ENCODE measurements around the gene UBN2. TPM values are rescaled to one million over a fixed set of nuclear protein-coding genes. Genes with fewer than 3 reads are reported as not detected.

UBN2 gene
- total and polyA plus RNA-seq, 10 of the 15 experiments (the other 5 are each of a cell fraction or from before 2014, with no cell fraction given): 0.27 to 8.5 (median 2.5) TPM

DNA sequence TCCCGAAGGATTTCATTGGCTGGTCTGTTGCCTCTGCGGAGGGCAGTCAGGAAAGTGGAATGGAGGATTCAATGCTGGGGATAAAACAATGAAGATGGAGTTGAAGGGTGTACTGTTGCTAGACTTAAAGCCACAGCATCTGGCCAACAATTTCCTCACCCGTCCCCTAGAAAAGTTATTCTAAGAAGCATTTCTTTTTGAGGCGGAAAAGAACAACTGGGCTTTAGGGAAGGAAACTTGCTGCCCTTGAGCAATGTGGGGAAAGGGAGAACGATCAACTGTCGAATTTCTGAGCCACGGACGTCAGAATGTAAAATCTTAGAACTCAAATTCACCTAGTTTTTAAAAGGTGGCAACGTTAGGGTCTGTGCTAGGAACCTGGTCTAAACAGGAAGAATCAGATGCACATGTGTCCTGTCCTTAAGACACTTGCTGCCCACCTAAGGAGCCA, 110.8 kb downstream of the UBN2 start (continued):
- TF ChIP-seq CREM (IDR thresholded peaks at IDR 0.05; ENCODE audit: low read depth) (no peak), JUNB (IDR thresholded peaks at IDR 0.05) (no peak), MYB (IDR thresholded peaks at IDR 0.05; ENCODE audit: borderline replicate concordance, low read depth, low read length) (no peak), YY1 (IDR thresholded peaks at IDR 0.05; ENCODE audit: low read depth, low read length) (0 out of 2 replicates have a peak, but pooled peaks have one; percentile 14), LARP7 (IDR thresholded peaks at IDR 0.05) (no peak), ZBTB11 (CRISPR knock-in tag; IDR thresholded peaks at IDR 0.05) (no peak), SMAD5 (IDR thresholded peaks at IDR 0.05; ENCODE audit: low read depth) (no peak), MLLT1 (IDR thresholded peaks at IDR 0.05) (peak; percentile 87), NBN (IDR thresholded peaks at IDR 0.05) (no peak), WRNIP1 (IDR thresholded peaks at IDR 0.05; ENCODE audit: borderline replicate concordance, low read depth, low read length) (no peak), GABPA (IDR thresholded peaks at IDR 0.05; ENCODE audit: low read depth) (no peak), ZNF274 (IDR thresholded peaks at IDR 0.05; ENCODE audit: insufficient read depth, insufficient read length) (no peak), EP300 (IDR thresholded peaks at IDR 0.05; ENCODE audit: borderline replicate concordance in 1 of 2, control insufficient read depth in 1 of 2, low read depth in 2 of 2, low read length in 2 of 2) (0 out of 4 replicates have a peak, but pooled peaks of 1 of the 2 experiments have one; percentile 29), BMI1 (IDR thresholded peaks at IDR 0.05; ENCODE audit: borderline replicate concordance) (no peak), IKZF2 (IDR thresholded peaks at IDR 0.05) (no peak), MXI1 (IDR thresholded peaks at IDR 0.05; ENCODE audit: low read depth, low read length) (peak; percentile 40; the same call in 1 of the 2 replicates), PBX3 (IDR thresholded peaks at IDR 0.05; ENCODE audit: insufficient replicate concordance, low read depth, low read length) (no peak), EZH2 (IDR thresholded peaks at IDR 0.05; ENCODE audit: borderline replicate concordance, control insufficient read depth, low read depth, low read length) (no peak), TCF12 (IDR thresholded peaks at IDR 0.05; ENCODE audit: low read depth, low read length) (no peak), ETV6 (conservative IDR thresholded peaks at IDR 0.05 in 1 of 2, IDR thresholded peaks at IDR 0.05 in 1 of 2; ENCODE audit: borderline replicate concordance in 1 of 2, low read depth in 1 of 2) (no peak), NR2F1 (conservative IDR thresholded peaks at IDR 0.05) (no peak), ZNF217 (IDR thresholded peaks at IDR 0.05) (no peak), RAD51 (IDR thresholded peaks at IDR 0.05) (no peak; the same call in 1 of the 2 replicates)
- TF ChIP-seq, protein P1, sequence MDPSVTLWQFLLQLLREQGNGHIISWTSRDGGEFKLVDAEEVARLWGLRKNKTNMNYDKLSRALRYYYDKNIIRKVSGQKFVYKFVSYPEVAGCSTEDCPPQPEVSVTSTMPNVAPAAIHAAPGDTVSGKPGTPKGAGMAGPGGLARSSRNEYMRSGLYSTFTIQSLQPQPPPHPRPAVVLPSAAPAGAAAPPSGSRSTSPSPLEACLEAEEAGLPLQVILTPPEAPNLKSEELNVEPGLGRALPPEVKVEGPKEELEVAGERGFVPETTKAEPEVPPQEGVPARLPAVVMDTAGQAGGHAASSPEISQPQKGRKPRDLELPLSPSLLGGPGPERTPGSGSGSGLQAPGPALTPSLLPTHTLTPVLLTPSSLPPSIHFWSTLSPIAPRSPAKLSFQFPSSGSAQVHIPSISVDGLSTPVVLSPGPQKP (IDR thresholded peaks at IDR 0.05; ENCODE audit: low read depth, low read length): no peak
